ENCODE measurements around the gene CLDN24.
A peak's percentile ranks its signal among the peaks of the same experiment; 100 is the strongest.

The CLDN24 gene

GRCh38 chr4:183320211-183321059, 1.8 kb downstream of the CLDN24 start, which contains the start of gene CLDN22:
Gene CLDN22 (minus strand): TSS chr4:183320276. CDS start chr4:183320218, 58 bp downstream.
- DNase-seq = no peak

- peak; percentile 49 for DNase-seq
Measured at GRCh38 chr4:183318656-183319055, 3.6 kb downstream of the CLDN24 start.

- no peak for DNase-seq
Measured at GRCh38 chr4:183314806-183315205, 7.4 kb downstream of the CLDN24 start.

GRCh38 chr4:183314336-183314735, 7.9 kb downstream of the CLDN24 start:
- DNase-seq = no peak

- DNase-seq = no peak
Measured at GRCh38 chr4:183312841-183313240, 9.4 kb downstream of the CLDN24 start.

GRCh38 chr4:183306811-183307210, 15.4 kb downstream of the CLDN24 start:
- DNase-seq = no peak

- no peak for DNase-seq
Measured at GRCh38 chr4:183304538-183304937, 17.7 kb downstream of the CLDN24 start.

- no peak for DNase-seq
Measured at GRCh38 chr4:183304067-183304466, 18.2 kb downstream of the CLDN24 start.

DNA sequence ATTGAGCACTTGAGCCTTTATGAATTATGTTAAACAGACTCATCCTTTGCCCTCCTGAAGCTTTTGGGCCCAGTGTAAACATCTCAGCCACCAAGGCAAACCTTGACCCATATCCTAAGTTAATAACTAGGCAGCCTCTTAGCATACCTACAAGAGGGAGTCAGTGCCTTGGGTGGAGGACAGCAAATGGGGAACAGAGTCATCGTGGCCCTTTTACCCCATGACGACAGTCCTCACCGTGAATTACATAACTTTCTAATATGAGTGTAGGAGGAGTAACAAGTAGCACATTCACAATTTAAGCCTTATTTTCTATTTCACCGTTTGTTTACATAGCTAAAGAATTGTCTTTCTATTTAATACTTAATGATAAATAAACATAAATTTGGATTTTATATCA, 18.9 kb downstream of the CLDN24 start:
- DNase-seq = no peak

DNA sequence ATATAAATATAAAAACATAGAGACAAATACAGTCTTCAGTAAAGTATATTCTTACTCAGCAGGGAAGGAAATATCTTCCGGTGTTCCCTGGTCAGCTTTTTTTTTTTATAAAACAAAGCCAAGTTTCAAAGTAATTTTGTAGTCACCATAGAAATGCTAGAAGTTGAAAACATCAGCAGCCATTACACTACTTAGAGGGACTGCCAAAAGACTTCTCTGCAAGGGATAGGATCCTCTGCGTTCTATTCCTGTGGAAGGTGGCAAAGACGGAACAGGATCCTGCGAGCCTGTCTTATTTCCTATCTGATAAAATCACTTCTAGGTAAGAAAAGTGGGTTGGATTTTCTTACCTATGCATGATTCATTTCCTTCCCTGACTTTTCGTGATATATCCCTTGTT, 21.6 kb downstream of the CLDN24 start:
- DNase-seq = no peak

DNA sequence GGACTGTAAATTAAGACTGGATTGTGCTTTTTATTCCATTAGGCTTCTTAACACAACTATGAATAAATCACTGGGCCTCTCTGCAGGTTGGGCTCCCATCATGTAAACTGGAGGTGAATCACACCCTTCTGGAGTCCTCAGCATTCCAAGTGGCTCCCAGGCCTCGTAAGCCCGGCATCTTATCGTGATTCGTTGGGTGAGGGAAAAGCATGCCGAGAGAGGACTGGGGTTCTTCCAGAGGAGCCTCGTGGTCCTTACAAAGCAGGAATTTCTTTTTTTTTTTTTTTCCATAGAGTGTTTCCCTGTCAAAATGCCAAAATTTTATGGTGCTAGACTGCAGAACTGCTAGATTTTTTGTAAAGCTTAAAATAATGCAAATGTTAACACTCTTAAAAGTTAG, 22.2 kb downstream of the CLDN24 start:
- DNase-seq = no peak

DNA sequence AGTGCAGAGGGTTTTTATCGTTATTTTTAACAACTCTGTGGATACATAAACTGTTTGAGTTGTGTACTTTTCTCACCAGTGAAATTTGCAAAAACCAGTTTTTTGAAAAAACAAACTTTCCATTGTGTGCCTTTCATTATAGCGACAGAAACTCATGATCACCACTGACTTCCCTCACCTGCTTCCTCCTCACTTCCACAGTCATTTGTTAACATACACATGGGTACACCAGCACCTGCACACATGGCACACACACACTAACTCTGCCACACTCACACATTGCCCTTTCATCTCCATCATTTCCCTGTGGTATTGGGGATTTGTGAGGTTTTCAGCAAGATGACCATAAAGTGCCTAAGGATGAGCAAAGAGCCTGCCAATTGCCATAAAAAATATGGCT, 22.8 kb downstream of the CLDN24 start:
- DNase-seq = no peak

DNA sequence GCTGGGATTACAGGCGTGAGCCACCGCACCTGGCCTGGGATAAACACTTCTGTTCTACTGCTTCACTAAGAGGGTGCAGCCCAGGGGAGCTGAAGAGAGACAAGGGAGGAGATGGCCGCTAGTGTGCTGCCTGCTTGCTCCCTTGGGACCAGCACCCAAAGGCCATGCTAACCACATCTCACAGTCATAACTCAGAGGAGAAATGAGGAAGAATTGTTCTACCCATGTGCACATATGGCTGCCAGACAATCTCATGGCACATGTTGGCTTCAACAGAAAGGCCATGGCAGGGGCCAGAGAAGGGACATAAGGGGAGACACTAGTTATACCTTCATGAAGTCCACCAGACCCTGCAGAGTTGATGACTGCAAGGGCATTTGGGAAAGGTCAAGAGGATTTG, 24.6 kb downstream of the CLDN24 start:
- DNase-seq = no peak

DNA sequence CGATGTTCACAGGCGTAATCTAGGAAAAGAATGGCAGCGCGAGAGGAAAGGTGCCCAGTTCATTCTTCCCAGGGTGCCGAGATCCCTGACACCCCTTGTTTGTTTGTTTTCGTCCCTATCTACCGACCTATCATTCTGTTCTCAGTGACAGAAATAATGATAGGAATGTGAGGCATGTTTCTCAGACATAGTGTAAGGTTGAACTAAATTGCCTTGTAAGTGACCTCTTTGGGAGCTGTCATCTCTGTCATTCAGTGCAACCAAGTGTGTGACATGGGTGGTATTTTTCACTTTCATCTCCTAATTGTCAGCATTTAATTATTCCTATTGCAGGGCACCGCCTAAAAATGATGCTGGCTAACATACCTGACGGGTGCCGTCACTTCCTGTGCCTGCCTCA, 26.5 kb downstream of the CLDN24 start:
- no peak for DNase-seq

DNA sequence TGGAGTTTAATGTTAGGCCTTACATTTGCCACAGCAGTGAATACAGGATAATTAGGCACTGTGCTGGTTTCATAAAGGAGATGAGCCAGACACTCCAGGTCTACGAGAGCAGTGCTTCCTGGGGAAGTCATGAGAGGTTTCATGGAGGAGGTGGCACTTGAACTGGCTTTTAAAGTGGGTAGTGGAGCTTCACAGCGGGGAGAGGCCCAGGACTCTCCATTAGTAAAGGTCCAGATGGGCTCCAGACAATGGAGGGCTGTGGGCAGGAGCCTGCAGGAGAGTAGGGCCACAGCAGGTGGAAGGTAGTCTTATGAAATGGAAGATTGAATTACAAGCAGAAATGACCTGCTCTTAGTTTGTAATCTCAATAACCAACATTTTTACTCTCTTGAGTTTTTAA, 31.2 kb downstream of the CLDN24 start:
- no peak for DNase-seq

GRCh38 chr4:183289688-183290087, 32.5 kb downstream of the CLDN24 start:
- peak; percentile 51 for DNase-seq

- DNase-seq = peak; percentile 23
Measured at GRCh38 chr4:183288955-183289354, 33.3 kb downstream of the CLDN24 start.

DNA sequence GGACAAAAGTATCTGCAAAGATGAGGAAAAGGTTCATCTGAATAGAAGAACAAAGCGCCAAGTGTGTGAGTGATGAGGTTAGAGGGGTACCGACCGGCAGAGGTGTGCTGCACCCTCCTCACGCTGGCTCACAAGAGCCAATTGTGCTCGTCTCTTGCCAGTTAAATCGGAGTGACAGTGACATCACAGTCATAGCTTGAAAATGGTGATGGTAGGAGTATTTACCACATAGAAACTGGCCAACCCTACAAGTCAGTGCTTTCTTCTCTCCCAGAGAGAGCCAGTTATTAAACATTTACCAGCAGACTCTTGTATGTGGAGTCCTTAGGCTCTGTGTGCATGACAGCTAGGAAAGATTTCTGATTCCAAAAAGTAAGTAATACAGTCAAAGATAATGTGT, 34.5 kb downstream of the CLDN24 start:
- DNase-seq = no peak

GRCh38 chr4:183287309-183287659, 34.9 kb downstream of the CLDN24 start:
- no peak for DNase-seq

DNA sequence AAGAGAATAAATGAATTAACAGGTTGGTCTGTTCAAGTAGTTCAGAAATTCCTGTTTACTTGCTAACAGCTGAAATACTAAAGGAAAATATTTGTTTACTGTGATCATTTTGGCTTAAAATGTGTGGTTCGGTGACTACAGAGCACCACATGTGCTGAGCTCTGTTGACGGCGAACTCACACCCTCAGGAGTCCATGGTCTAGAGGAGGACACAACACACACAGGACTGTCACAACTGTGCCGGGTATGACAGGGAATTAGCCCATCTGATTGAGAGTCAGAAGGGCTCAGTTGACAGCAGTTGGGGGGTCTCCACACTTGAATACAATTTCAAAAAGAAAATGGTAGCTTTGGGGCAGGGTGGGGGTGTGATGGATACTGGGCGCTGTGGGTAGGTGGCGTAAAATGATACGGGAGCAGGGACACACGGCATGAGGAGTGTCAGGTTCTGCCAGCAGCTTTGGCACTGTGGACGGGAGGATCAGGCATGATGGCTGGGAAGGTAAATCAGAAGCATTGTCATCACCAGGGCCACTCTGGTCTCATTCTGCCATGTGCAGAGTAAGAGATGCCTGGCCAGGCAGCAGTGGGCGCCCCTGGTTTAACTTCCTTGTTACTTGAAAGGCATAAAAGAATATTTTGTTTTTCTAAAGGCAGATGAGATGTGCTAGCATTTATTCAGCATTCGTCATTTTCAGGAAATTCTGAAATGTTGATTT, 35.5 kb downstream of the CLDN24 start:
- DNase-seq = no peak

DNA sequence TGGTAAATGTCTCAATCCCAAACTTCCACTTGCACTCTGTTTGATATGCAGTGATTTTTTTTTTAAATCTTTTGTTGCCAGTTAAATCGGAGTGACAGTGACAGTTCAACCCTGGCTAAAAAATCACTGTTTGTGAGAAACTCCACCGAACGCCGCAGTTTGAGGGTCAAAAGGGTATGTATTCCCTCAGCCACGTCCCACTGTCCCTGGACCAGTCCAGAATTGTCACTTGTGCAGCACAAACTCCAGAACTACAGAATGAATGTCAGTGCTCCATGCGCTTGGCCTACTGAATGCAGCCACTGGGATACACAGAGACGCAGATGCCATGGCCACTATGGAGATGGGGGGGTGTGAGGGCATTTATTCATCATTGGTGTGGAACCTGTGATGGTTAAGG, 36.3 kb downstream of the CLDN24 start:
- no peak for DNase-seq

- DNase-seq = no peak
Measured at GRCh38 chr4:183284965-183285364, 37.3 kb downstream of the CLDN24 start.

GRCh38 chr4:183284258-183284785, 37.9 kb downstream of the CLDN24 start:
- DNase-seq = no peak

- DNase-seq = no peak
Measured at GRCh38 chr4:183276106-183276505, 46.1 kb downstream of the CLDN24 start.

Data from hematopoietic multipotent progenitor cell treated with erythropoietin and hydrocortisone succinate and interleukin-3 and kit ligand, for 6 days (in vitro differentiated cells).